GM10248 (cell line): ENCODE results near the gene DGCR8.

Experiments used
- CTCF ChIA-PET: fragments of 300-600 bp; sonication (Branson Sonifier 250); formaldehyde crosslinking; extraction: SDS; loops from one replicate; lab custom pipeline; 2021; ENCODE audit warnings: antibody characterized with exemption; lab: Yijun Ruan, JAX
- POLR2A ChIA-PET: fragments of 350-650 bp; sonication (Branson Sonifier 250); formaldehyde crosslinking; extraction: SDS; loops from one replicate; lab custom pipeline; 2020; ENCODE audit warnings: antibody characterized with exemption; lab: Yijun Ruan, JAX
- DNase-seq: peaks from one replicate; pipeline ENCODE4 v3.0.0; 2012; ENCODE audit errors: extremely low spot score
- CTCF ChIP-seq: IDR thresholded peaks from 2 replicates; pipeline ENCODE4 v1.5.1; 2012; ENCODE audit warnings: mild to moderate bottlenecking, low read depth; ENCODE audit errors: extremely low read depth, missing control alignments, control extremely low read depth

The DGCR8 gene

GRCh38 chr22:20137671-20138416 is 57.8 kb downstream of the DGCR8 start:
- no peak for TF ChIP-seq CTCF
- CTCF ChIA-PET = interaction anchor here (0.9 kb wide), 1 partner anchor 19 kb away, joined by 3 read pairs; no protein-coding TSS in a partner anchor
- DNase-seq = no peak
- POLR2A ChIA-PET = no interaction called here

GRCh38 chr22:20138417-20138738 is 58.3 kb downstream of the DGCR8 start:
- TF ChIP-seq CTCF = no peak
- ChIA-PET CTCF (no interaction called here), POLR2A (no interaction called here)
- no peak for DNase-seq

- TF ChIP-seq CTCF = no peak
- DNase-seq = no peak
- POLR2A ChIA-PET = no interaction called here
- CTCF ChIA-PET = no interaction called here
Measured at GRCh38 chr22:20138868-20139267, 58.8 kb downstream of the DGCR8 start.

- no peak for TF ChIP-seq CTCF
- POLR2A ChIA-PET = no interaction called here
- CTCF ChIA-PET = no interaction called here
- no peak for DNase-seq
Measured at GRCh38 chr22:20139391-20140106, 59.5 kb downstream of the DGCR8 start.

- no peak for TF ChIP-seq CTCF
- CTCF ChIA-PET = no interaction called here
- no peak for DNase-seq
- POLR2A ChIA-PET = no interaction called here
Measured at GRCh38 chr22:20140107-20140445, 60.0 kb downstream of the DGCR8 start.

- no peak for TF ChIP-seq CTCF
- no peak for DNase-seq
- POLR2A ChIA-PET = no interaction called here
- CTCF ChIA-PET = no interaction called here
Measured at GRCh38 chr22:20140521-20140964, 60.5 kb downstream of the DGCR8 start.
